Small intestine (tissue), 7 donors: Measurements from ENCODE around the gene IL2RA. TPM values are rescaled to one million over a fixed set of nuclear protein-coding genes. Genes with fewer than 3 reads are reported as not detected.

ENCODE experiments used
- DNase-seq, 2 donors: peaks; one replicate each; pipeline versions ENCODE4 v3.0.0 to v3.0.0-alpha.2; 2013
- FAIRE-seq: peaks from 2 replicates; lab custom pipeline; 2012; peaks lifted over from hg19 to GRCh38; lab: Jason Lieb, UNC
- H3K27ac ChIP-seq, 3 donors: one replicate each; pipeline ENCODE4 v1.5.1; 2013; ENCODE audit warnings: low read length in 2 of 3, mild to moderate bottlenecking in 2 of 3, control low read depth in 1 of 3, inconsistent platforms in 1 of 3, low read depth in 1 of 3, moderate library complexity in 1 of 3
- H3K27me3 ChIP-seq, 3 donors: one replicate each; pipeline ENCODE4 v1.6.1; 2013; ENCODE audit warnings: low read length in 3 of 3, inconsistent platforms in 1 of 3; ENCODE audit not compliant: control insufficient read depth in 3 of 3, insufficient read depth in 3 of 3
- H3K36me3 ChIP-seq, 3 donors: one replicate each; pipeline ENCODE4 v1.6.1; 2013; ENCODE audit warnings: low read length in 3 of 3, inconsistent platforms in 1 of 3, low read depth in 1 of 3, mild to moderate bottlenecking in 1 of 3, moderate library complexity in 1 of 3; ENCODE audit not compliant: control insufficient read depth in 3 of 3, insufficient read depth in 2 of 3
- H3K4me1 ChIP-seq, 3 donors: one replicate each; pipeline ENCODE4 v1.6.1; 2013; ENCODE audit warnings: low read length in 2 of 3, inconsistent platforms in 1 of 3, low read depth in 1 of 3, mild to moderate bottlenecking in 1 of 3, moderate library complexity in 1 of 3; ENCODE audit not compliant: control insufficient read depth in 3 of 3, insufficient read depth in 2 of 3
- H3K4me3 ChIP-seq, 3 donors: one replicate each; pipeline ENCODE4 v1.5.1; 2013; ENCODE audit warnings: low read length in 3 of 3, control low read depth in 1 of 3, inconsistent platforms in 1 of 3, low read depth in 1 of 3, mild to moderate bottlenecking in 1 of 3, moderate library complexity in 1 of 3
- H3K9me3 ChIP-seq, 2 donors: one replicate each; pipeline ENCODE4 v1.6.1; 2013; ENCODE audit warnings: low read depth in 1 of 2, low read length in 1 of 2; ENCODE audit not compliant: control insufficient read depth in 2 of 2, insufficient read depth in 1 of 2
- WGBS, 3 donors: extraction: QIAGEN DNeasy Blood & Tissue Kit; methylation state at CpG; one replicate each; pipeline ENCODE4 v1.1.7; 2013; 5-methylcytosine and 5-hydroxymethylcytosine counted together
- polyA plus RNA-seq, 4 donors: library from polyadenylated mRNA; stranded (reverse) in 3 of 4; unstranded in 1 of 4; fragments of 200-250 nt in 3 of 4; fragments of 120-200 nt in 1 of 4; gene quantifications; one replicate each; pipeline versions ENCODE4 v1.2.1 to v1.2.3, GENCODE V29; 2013
- donor health status: healthy with polysubstance abuse.
- donor health status: control.
- donor health status: control.
- donor health status: Bipolar disorder and iron deficiency.
- donor health status: healthy.

Gene IL2RA
- polyA plus RNA-seq, 4 donors, result 0.43 to 2.1 (median 1.1) TPM; not detected in 1

DNA sequence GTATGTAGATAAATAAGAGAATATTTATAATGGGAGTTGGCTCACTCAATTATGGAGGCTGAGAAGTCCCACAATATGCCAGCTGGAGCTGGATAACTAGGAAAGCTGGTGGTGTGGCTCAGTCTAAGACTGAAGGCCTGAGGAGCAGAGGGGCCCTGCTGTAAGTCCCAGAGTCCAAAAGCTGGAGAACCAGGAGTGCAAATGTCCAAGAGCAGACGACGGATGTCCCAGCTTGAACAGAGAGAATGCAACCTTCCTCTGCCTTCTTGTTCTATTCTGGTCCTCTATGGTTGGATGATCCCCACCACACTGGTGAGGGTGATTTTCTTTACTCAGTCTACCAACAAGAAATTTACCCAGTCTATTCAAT, 13.2 kb downstream of the IL2RA start:
- Histone ChIP-seq H3K4me1 (peaks cover 2 to 12% (median 8%) of the 10 kb centered on the region in 3 donors), H3K36me3 (no peaks in the 10 kb centered on the region), H3K27ac (no peak overlapping the region), H3K9me3 (no peaks in the 10 kb centered on the region), H3K27me3 (peaks cover 0 to 11% (median 0%) of the 10 kb centered on the region in 3 donors), H3K4me3 (no peak overlapping the region)
- no peak for FAIRE-seq
- WGBS, 3 donors, result 91 to 96% (median 93%) methylated on average over 2 of the region's 2 CpGs
- DNase-seq, result no peak

DNA sequence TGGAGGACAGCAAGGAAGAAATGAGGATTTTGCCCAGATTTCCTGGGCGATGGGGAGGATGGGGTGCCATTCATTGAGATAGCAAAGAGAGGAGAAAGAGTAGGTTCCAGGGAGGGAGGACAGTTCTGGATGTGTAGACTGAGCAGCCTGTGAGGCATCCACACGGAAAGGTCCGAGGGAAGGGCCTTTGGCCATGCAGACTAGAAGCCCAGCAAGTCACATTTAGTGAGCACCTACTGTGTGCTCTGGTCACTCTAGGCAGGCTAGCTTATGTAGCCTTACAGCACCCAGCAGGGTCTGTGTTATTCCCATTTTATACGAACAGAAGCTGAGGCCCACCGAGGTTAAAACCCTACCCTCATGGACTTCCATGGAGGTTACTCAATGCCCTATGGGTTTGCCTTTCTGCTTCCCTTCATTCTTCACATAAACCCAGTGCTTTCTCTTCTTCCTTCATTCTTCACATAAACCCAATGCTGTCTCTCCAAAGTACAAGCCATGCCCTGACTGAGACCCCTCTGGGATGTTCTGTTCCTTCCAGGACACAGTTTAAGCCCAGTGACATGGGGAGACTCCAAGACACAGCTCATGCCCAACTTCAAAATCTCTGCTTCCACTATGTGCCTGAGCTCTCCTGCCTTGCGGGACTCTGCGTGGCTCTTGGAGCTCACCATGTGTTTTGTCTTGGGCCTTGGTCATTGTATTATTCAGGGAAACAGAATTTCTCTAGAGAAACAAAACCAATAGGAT, 13.7 kb downstream of the IL2RA start:
- FAIRE-seq (no peak), DNase-seq (no peak)
- Histone ChIP-seq H3K4me1 (peaks cover 2 to 7% (median 5%) of the 10 kb centered on the region in 3 donors), H3K36me3 (no peaks in the 10 kb centered on the region), H3K4me3 (no peak overlapping the region), H3K9me3 (no peaks in the 10 kb centered on the region), H3K27ac (no peak overlapping the region), H3K27me3 (peaks cover 0 to 11% (median 0%) of the 10 kb centered on the region in 3 donors)
- 95 to 99% (median 98%) methylated on average over 7 of the region's 7 CpGs for WGBS, 3 donors

DNA sequence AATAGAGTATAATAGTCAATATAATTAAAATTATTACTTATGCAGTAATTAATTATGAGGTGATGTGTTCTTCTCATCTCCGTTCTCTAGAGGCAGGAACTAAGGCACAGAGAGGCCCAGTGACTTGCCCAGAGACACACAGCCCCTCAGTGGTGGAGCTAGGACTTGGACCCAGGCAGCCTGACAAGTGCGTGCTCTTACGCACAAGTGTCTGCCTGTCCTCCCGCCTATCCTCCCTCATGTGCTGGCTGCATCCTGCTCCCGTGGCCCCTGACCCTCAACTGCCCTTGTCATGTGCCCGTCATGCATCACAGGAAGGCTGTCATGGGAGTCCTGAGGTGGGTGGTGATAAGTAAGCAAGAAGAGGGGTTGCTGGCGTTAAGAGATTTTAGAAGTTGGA, 14.3 kb downstream of the IL2RA start:
- 89 to 95% (median 91%) methylated on average over 7 of the region's 7 CpGs for WGBS, 3 donors
- FAIRE-seq, result no peak
- no peak overlapping the region for H3K27ac ChIP-seq

DNA sequence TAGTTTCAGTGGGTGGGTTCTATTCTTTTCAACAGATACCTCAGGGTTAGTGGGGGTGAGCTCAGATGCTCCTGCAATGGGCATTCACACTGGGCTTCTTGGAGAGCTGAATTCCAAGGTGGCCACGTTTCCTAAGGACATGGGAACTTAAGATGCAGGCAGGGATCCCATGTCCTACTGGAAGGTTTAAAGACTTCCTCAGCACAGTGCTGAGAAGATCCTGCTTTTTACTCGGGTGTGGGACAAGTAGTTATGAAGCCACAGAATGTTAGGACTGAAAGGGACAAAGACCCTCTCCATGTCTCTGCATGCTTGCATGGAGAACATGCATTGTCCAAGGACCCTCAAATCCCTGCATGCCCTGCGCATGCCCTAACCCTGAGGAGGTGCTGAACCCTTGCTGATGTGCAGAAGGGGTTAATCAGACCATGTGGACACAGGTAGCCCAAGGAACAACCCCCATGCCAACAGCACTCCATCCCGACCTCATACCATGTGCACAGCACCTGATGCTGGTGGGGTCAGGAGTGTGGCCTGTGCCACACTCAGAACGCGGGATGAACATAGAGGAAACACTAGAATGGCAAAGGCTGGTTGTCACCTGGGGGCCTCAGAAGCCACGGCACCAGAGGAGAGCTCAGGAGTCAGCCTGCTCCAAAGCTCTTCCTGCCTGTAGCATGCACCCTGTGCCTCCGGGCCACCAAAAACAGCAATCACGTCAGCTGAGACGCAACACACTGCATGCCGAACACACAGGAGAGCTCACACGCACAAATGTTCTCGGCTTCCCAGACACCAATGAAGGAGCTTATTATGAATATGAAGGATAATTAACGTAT, 15.2 kb downstream of the IL2RA start:
- no peak for DNase-seq
- WGBS, 3 donors, result 80 to 88% (median 82%) methylated on average over 14 of the region's 14 CpGs
- Histone ChIP-seq H3K4me3 (no peak overlapping the region), H3K36me3 (no peaks in the 10 kb centered on the region), H3K9me3 (no peaks in the 10 kb centered on the region), H3K27me3 (peaks cover 0 to 11% (median 0%) of the 10 kb centered on the region in 3 donors), H3K4me1 (no peaks in the 10 kb centered on the region), H3K27ac (no peak overlapping the region)
- FAIRE-seq, result no peak

More for the DNA sequence above, 14.3 kb downstream of the IL2RA start:
- Histone ChIP-seq H3K27me3 (peaks cover 0 to 11% (median 0%) of the 10 kb centered on the region in 3 donors), H3K4me1 (peaks cover 0 to 2% (median 2%) of the 10 kb centered on the region in 3 donors), H3K4me3 (no peak overlapping the region), H3K36me3 (no peaks in the 10 kb centered on the region), H3K9me3 (no peaks in the 10 kb centered on the region)
- no peak for DNase-seq

DNA sequence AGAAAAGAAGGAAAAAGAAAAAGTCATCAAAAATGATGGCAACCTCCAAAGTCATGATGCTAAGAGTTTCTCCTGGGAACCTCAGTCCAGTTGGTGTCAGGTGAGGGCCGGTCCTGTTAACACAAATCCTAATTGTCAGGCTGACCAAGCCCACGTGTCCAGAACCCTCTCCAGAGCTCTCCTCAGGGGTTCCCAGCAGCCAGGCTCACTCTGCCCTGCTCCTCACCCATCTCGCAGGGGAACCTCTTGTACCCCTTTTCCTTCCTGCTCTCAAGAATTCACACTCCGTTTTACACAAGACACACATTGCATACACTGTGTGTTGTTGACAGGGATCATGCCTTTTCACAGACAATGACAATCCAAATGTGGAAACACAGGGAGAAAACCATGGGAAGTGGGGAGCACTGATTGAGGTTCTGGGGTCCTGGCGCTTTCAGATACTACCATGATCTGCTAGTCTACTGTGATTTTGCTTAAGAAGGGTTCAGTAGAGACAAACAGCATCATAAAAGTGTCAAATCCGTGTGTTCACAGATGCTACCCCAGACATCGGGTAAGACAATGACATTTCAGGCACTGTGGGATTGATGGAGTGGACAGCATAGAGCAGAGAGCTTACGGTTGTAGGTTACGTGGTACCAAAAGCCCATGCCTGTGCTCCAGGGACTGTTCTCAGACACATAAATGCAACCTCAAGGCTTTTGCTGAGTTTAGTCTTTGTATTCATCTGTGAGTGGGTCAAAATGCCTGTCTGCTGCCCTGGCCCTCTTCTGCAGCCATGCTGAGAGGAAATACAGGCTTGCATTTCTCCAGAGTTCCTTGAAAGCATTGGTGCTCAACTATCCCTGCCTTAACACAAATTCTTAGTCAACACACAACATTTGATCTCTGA, 16.0 kb downstream of the IL2RA start:
- Histone ChIP-seq H3K9me3 (no peaks in the 10 kb centered on the region), H3K27me3 (peaks cover 0 to 11% (median 0%) of the 10 kb centered on the region in 3 donors), H3K4me1 (no peaks in the 10 kb centered on the region), H3K4me3 (no peak overlapping the region), H3K27ac (no peak overlapping the region), H3K36me3 (no peaks in the 10 kb centered on the region)
- FAIRE-seq (no peak), DNase-seq (no peak)
- WGBS, 3 donors, result 69 to 71% (median 71%) methylated on average over 9 of the region's 9 CpGs

DNA sequence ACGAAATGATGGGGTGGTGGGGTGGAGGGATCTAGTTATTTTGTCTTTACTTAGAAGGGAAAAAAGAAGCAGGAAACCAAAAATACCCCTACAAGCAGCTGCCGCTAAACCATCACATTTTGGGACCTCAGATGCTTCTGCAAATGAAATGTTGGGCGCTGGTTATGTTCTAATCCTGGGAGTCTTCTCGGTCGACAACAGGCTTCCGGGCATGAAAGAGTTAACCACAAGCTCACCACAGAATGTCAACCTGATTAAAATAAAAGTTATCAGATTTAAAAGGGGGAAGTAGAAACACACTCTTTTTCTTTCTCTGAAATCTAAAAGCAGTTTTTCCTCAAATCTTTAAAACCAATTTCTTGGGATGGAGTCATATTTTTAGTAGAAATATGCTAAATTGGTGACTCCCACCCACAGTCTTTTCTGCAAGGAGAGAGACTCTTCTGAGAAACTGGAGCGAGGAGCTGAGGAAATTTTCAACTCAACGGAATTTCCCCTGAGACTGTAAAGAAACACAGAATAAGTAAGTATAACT, 16.8 kb downstream of the IL2RA start:
- Histone ChIP-seq H3K36me3 (no peaks in the 10 kb centered on the region), H3K4me3 (no peak overlapping the region), H3K27ac (no peak overlapping the region), H3K4me1 (no peaks in the 10 kb centered on the region), H3K9me3 (no peaks in the 10 kb centered on the region), H3K27me3 (peaks cover 0 to 11% (median 0%) of the 10 kb centered on the region in 3 donors)
- WGBS, 3 donors, result 49 to 72% (median 50%) methylated on average over 8 of the region's 8 CpGs
- DNase-seq, result no peak
- FAIRE-seq, result no peak

DNA sequence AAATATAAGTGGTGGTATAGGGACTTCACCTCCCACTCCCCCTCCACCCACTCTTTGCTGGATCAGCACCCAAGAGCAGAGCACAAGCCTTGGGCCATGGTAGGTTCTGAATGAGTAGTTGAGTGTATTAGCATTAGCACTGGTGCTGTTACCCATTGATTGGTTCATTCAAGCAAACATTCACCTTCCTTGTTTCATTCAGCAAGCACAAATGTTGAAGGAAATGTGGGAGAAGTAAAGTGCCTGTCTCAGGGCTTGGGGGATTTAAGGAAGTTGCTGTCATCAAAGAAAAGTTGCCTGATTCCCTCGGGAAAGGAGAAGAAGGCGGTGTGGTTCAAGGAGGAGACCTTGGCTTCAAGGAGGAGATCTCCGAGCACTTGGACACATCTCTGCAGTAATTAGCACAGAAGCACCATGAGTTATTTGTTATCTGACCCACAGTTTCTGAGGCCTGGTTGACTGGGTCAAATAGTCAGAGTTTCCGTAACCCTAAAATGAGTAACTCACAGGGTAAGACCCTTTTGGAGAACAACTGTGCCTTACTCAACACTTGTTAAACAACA, 17.3 kb downstream of the IL2RA start:
- DNase-seq (no peak), FAIRE-seq (no peak)
- Histone ChIP-seq H3K9me3 (no peaks in the 10 kb centered on the region), H3K36me3 (no peaks in the 10 kb centered on the region), H3K4me3 (no peak overlapping the region), H3K27me3 (peaks cover 0 to 11% (median 0%) of the 10 kb centered on the region in 3 donors), H3K27ac (no peak overlapping the region), H3K4me1 (no peaks in the 10 kb centered on the region)
- 73 to 90% (median 76%) methylated on average over 4 of the region's 4 CpGs for WGBS, 3 donors
